ENCODE data around the gene MAB21L4. TPM values are rescaled to one million over a fixed set of nuclear protein-coding genes. Genes with fewer than 3 reads are reported as not detected.

MAB21L4 gene
- total RNA-seq, 2 experiments from 2014 or later, result not detected

GRCh38 chr2:240922245-240922981 lies 26.5 kb upstream of the MAB21L4 start:
- H3K4me2 ChIP-seq (ENCODE audit: low read length), result no peak overlapping the region
- no peaks in the 10 kb centered on the region for H3K9me3 ChIP-seq (ENCODE audit: low read length)
- no peak overlapping the region for H3K27ac ChIP-seq (ENCODE audit: low read depth, low read length, poor library complexity, severe bottlenecking)
- TF ChIP-seq, protein P1, sequence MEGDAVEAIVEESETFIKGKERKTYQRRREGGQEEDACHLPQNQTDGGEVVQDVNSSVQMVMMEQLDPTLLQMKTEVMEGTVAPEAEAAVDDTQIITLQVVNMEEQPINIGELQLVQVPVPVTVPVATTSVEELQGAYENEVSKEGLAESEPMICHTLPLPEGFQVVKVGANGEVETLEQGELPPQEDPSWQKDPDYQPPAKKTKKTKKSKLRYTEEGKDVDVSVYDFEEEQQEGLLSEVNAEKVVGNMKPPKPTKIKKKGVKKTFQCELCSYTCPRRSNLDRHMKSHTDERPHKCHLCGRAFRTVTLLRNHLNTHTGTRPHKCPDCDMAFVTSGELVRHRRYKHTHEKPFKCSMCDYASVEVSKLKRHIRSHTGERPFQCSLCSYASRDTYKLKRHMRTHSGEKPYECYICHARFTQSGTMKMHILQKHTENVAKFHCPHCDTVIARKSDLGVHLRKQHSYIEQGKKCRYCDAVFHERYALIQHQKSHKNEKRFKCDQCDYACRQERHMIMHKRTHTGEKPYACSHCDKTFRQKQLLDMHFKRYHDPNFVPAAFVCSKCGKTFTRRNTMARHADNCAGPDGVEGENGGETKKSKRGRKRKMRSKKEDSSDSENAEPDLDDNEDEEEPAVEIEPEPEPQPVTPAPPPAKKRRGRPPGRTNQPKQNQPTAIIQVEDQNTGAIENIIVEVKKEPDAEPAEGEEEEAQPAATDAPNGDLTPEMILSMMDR (conservative IDR thresholded peaks at IDR 0.05; ENCODE audit: low read length), result no peak
- TF ChIP-seq EZH2phosphoT487 (IDR thresholded peaks at IDR 0.05; ENCODE audit: borderline replicate concordance, low read depth, low read length), result no peak
- H4K20me1 ChIP-seq (ENCODE audit: insufficient read depth, low read length), result no peaks in the 10 kb centered on the region
- no peaks in the 10 kb centered on the region for H3K36me3 ChIP-seq (ENCODE audit: insufficient read depth, low read length)
- H3K4me1 ChIP-seq (ENCODE audit: insufficient read depth, low read length, poor library complexity, severe bottlenecking), result no peaks in the 10 kb centered on the region
- ChIA-PET CTCF (ENCODE audit: unreplicated experiment) (no interaction called here), POLR2A (no interaction called here)
- H2AFZ ChIP-seq (ENCODE audit: low read length), result no peak overlapping the region
- intact Hi-C loops (cut with micrococcal nuclease; ENCODE audit: unreplicated experiment), result no loop called here
- H3K79me2 ChIP-seq (ENCODE audit: insufficient read depth, low read depth, low read length), result no peaks in the 10 kb centered on the region
- DNase-seq (ENCODE audit: low spot score), result no peak
- no peak overlapping the region for H3K4me3 ChIP-seq (ENCODE audit: low read depth, low read length, poor library complexity, severe bottlenecking)
- no peaks in the 10 kb centered on the region for H3K9me2 ChIP-seq (ENCODE audit: insufficient read depth, low read length)
- no TSS peak for BruUV-seq (replicated peaks)

DNA sequence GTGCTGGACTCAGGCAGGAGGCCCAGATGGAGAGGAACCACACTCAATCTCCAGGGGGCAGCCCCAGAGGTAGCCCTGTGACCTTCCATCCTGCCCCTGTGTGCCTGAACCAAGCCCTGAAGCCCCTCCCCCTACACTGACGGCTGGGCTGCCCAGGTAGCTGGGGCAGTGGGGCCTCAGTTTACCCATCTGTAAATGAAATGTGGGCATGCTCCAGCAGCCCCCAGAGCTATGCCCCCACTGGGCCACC lies 26.0 kb upstream of the MAB21L4 start:
- BruUV-seq (replicated peaks), result no TSS peak
- no peak for DNase-seq (ENCODE audit: low spot score)
- H3K4me3 ChIP-seq (ENCODE audit: low read depth, low read length, poor library complexity, severe bottlenecking), result no peak overlapping the region
- H3K4me2 ChIP-seq (ENCODE audit: low read length), result no peak overlapping the region
- TF ChIP-seq, protein P1 (conservative IDR thresholded peaks at IDR 0.05; ENCODE audit: low read length), result no peak
- H3K79me2 ChIP-seq (ENCODE audit: insufficient read depth, low read depth, low read length), result no peaks in the 10 kb centered on the region
- H2AFZ ChIP-seq (ENCODE audit: low read length), result no peak overlapping the region
- intact Hi-C loops (cut with micrococcal nuclease; ENCODE audit: unreplicated experiment), result no loop called here
- POLR2A ChIA-PET, result no interaction called here
- H3K27ac ChIP-seq (ENCODE audit: low read depth, low read length, poor library complexity, severe bottlenecking), result no peak overlapping the region
- CTCF ChIA-PET (ENCODE audit: unreplicated experiment), result no interaction called here
- H3K9me3 ChIP-seq (ENCODE audit: low read length), result no peaks in the 10 kb centered on the region
- H4K20me1 ChIP-seq (ENCODE audit: insufficient read depth, low read length), result no peaks in the 10 kb centered on the region
- H3K36me3 ChIP-seq (ENCODE audit: insufficient read depth, low read length), result no peaks in the 10 kb centered on the region
- no peaks in the 10 kb centered on the region for H3K4me1 ChIP-seq (ENCODE audit: insufficient read depth, low read length, poor library complexity, severe bottlenecking)
- no peaks in the 10 kb centered on the region for H3K9me2 ChIP-seq (ENCODE audit: insufficient read depth, low read length)

DNA sequence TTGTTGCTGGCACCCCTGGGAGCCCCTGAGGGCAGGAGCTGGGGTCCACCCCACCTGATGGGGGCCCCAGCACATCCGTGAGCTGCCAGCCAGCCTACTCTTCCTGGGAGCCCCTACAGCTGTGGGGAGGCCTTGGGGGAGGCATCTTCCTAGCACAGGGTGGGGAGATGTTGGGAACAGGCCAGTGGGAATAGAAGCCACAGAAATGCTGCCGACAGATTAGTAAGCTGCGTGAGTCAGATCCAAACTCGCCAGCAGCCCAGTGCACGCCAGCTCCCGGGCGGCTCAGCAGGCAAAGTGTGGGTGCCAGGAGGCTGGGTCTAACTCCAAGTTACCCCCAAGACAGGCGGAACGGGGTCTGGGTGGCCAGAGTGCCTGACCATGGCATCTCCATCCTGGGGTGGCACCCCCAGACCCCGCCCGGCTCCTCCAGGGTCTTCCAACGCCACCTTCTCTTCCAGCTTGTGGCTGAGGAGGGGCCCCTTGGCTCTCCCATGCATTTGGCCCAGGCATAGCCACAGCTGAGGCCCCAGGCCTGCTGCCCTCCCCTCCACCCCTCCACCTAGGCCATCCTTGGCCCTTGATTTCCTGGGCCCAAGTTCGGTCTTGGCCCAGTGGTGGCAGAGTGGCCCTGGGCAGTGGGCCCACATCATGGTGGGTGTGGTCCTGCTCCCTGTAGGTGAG lies 25.5 kb upstream of the MAB21L4 start:
- ChIA-PET CTCF (ENCODE audit: unreplicated experiment) (no interaction called here), POLR2A (no interaction called here)
- no TSS peak for BruUV-seq (replicated peaks)
- no peak overlapping the region for H2AFZ ChIP-seq (ENCODE audit: low read length)
- no peak for DNase-seq (ENCODE audit: low spot score)
- H3K9me2 ChIP-seq (ENCODE audit: insufficient read depth, low read length), result no peaks in the 10 kb centered on the region
- H3K9me3 ChIP-seq (ENCODE audit: low read length), result no peaks in the 10 kb centered on the region
- H3K79me2 ChIP-seq (ENCODE audit: insufficient read depth, low read depth, low read length), result no peaks in the 10 kb centered on the region
- intact Hi-C loops (cut with micrococcal nuclease; ENCODE audit: unreplicated experiment), result no loop called here
- H3K4me2 ChIP-seq (ENCODE audit: low read length), result no peak overlapping the region
- H3K27ac ChIP-seq (ENCODE audit: low read depth, low read length, poor library complexity, severe bottlenecking), result no peak overlapping the region
- H3K4me1 ChIP-seq (ENCODE audit: insufficient read depth, low read length, poor library complexity, severe bottlenecking), result no peaks in the 10 kb centered on the region
- no peaks in the 10 kb centered on the region for H4K20me1 ChIP-seq (ENCODE audit: insufficient read depth, low read length)
- TF ChIP-seq EZH2phosphoT487 (IDR thresholded peaks at IDR 0.05; ENCODE audit: borderline replicate concordance, low read depth, low read length), result no peak
- TF ChIP-seq, protein P1 (conservative IDR thresholded peaks at IDR 0.05; ENCODE audit: low read length), result no peak
- no peak overlapping the region for H3K4me3 ChIP-seq (ENCODE audit: low read depth, low read length, poor library complexity, severe bottlenecking)
- no peaks in the 10 kb centered on the region for H3K36me3 ChIP-seq (ENCODE audit: insufficient read depth, low read length)

Measured in OCI-LY7 (cell line).